HepG2 (cell line): Measurements from ENCODE around the gene TKFC. TPM values are rescaled to one million over a fixed set of nuclear protein-coding genes. Genes with fewer than 3 reads are reported as not detected.

Experiments used
- AHDC1 ChIP-seq: sonication (generic); formaldehyde crosslinking; IDR thresholded peaks from 2 replicates; pipeline ENCODE4 v1.5.1; 2020; ENCODE audit warnings: mild to moderate bottlenecking, missing genetic modification reagents, borderline replicate concordance
- AHR ChIP-seq: IDR thresholded peaks from 2 replicates; pipeline ENCODE4 v1.6.1; 2018; ENCODE audit warnings: missing genetic modification reagents, missing compliant biosample characterization
- ATRX ChIP-seq: sonication (generic); formaldehyde crosslinking; IDR thresholded peaks from 2 replicates; pipeline ENCODE4 v1.4.0; 2020; ENCODE audit warnings: missing genetic modification reagents, borderline replicate concordance
- HNF1A ChIP-seq, 2 experiments: sonication (generic) in 1 of 2; formaldehyde crosslinking in 1 of 2; IDR thresholded peaks; 2 replicates each; pipeline versions ENCODE4 v1.4.0 to v1.6.1; 2016 to 2020; ENCODE audit warnings: borderline replicate concordance in 1 of 2, low read depth in 1 of 2, mild to moderate bottlenecking in 1 of 2, missing genetic modification reagents in 1 of 2
- IKZF1 ChIP-seq: fragments of 450-650 bp; IDR thresholded peaks from 2 replicates; pipeline ENCODE4 v1.7.1; 2016
- JUN ChIP-seq: sonication (generic); formaldehyde crosslinking; IDR thresholded peaks from 2 replicates; pipeline ENCODE4 v1.4.0; 2020; ENCODE audit warnings: mild to moderate bottlenecking, missing genetic modification reagents
- MXI1 ChIP-seq: IDR thresholded peaks from 3 replicates; pipeline ENCODE4 v1.6.1; 2012; ENCODE audit warnings: low read depth, low read length, inconsistent platforms, borderline replicate concordance
- RORA ChIP-seq: sonication (generic); formaldehyde crosslinking; IDR thresholded peaks from 2 replicates; pipeline ENCODE4 v1.5.0; 2020; ENCODE audit warnings: mild to moderate bottlenecking, missing genetic modification reagents, moderate library complexity
- SMAD9 ChIP-seq: sonication (generic); formaldehyde crosslinking; IDR thresholded peaks from 2 replicates; pipeline ENCODE4 v1.5.1; 2020; ENCODE audit warnings: mild to moderate bottlenecking, missing genetic modification reagents
- SNAPC5 ChIP-seq: sonication (generic); formaldehyde crosslinking; IDR thresholded peaks from 2 replicates; pipeline ENCODE4 v1.8.1; 2023; ENCODE audit warnings: mild to moderate bottlenecking, missing genetic modification reagents, borderline replicate concordance
- SP2 ChIP-seq: sonication (generic); formaldehyde crosslinking; IDR thresholded peaks from 2 replicates; pipeline ENCODE4 v1.5.1; 2020; ENCODE audit warnings: mild to moderate bottlenecking, missing genetic modification reagents
- THAP7 ChIP-seq: sonication (generic); formaldehyde crosslinking; IDR thresholded peaks from 2 replicates; pipeline ENCODE4 v1.8.1; 2023; ENCODE audit warnings: mild to moderate bottlenecking, missing genetic modification reagents
- ZNF143 ChIP-seq: sonication (generic); formaldehyde crosslinking; IDR thresholded peaks from 2 replicates; pipeline ENCODE4 v1.4.0; 2020; ENCODE audit warnings: missing genetic modification reagents
- ZNF235 ChIP-seq: sonication (generic); formaldehyde crosslinking; IDR thresholded peaks from 2 replicates; pipeline ENCODE4 v1.8.1; 2023; ENCODE audit warnings: mild to moderate bottlenecking, missing genetic modification reagents, borderline replicate concordance
- ZNF543 ChIP-seq: sonication (generic); formaldehyde crosslinking; IDR thresholded peaks from 2 replicates; pipeline ENCODE4 v1.4.0; 2020; ENCODE audit warnings: mild to moderate bottlenecking, missing genetic modification reagents
- ZNF784 ChIP-seq: sonication (generic); formaldehyde crosslinking; IDR thresholded peaks from 2 replicates; pipeline ENCODE4 v1.5.1; 2020; ENCODE audit warnings: missing genetic modification reagents, mild to moderate bottlenecking, borderline replicate concordance
- polyA plus RNA-seq, 8 experiments: library from polyadenylated mRNA; depleted of rRNA in 3 of 8; stranded (reverse) in 7 of 8; unstranded in 1 of 8; fragments of >200 nt; fragmentation: Illumina TruSeq in 4 of 8; extraction: Trizol in 4 of 8; gene quantifications; 2 replicates each; pipeline versions ENCODE4 v1.2.1 to v1.2.3, GENCODE V29; 2011 to 2016; ENCODE audit warnings: low read depth in 4 of 8, missing spikeins in 1 of 8, mixed read lengths in 1 of 8; ENCODE audit not compliant: insufficient read depth in 1 of 8
- total RNA-seq, 5 experiments: library from RNA; depleted of rRNA; stranded (reverse); fragments of >200 nt; fragmentation: Illumina TruSeq; extraction: Trizol; gene quantifications; 2 replicates each; pipeline ENCODE4 v1.2.3, GENCODE V29; 2016; ENCODE audit warnings: low read depth in 1 of 5

TKFC gene
- total and polyA plus RNA-seq, 2 of the 13 experiments (the other 11 are each of a cell fraction or from before 2014, with no cell fraction given) = 147 to 197 TPM

- TF ChIP-seq THAP7 = no peak
- TF ChIP-seq SNAPC5 (CRISPR knock-in tag) = no peak
- TF ChIP-seq SMAD9 (CRISPR knock-in tag) = no peak
- TF ChIP-seq ATRX (CRISPR knock-in tag) = no peak
- no peak for TF ChIP-seq IKZF1
- no peak for TF ChIP-seq ZNF235
- TF ChIP-seq HNF1A (IDR thresholded peaks at IDR 0.05; ENCODE audit: low read depth) = no peak
- TF ChIP-seq HNF1A (CRISPR knock-in tag; IDR thresholded peaks at IDR 0.05; ENCODE audit: borderline replicate concordance) = no peak
- no peak for TF ChIP-seq ZNF784 (CRISPR knock-in tag)
- TF ChIP-seq AHDC1 (CRISPR knock-in tag) = no peak
- 0 out of 2 replicates have a peak, but pooled peaks have one; percentile 26 for TF ChIP-seq AHR (CRISPR knock-in tag)
- TF ChIP-seq MXI1 = no peak
- no peak; the same call in 1 of the 2 replicates for TF ChIP-seq RORA (CRISPR knock-in tag)
- no peak; the same call in 1 of the 2 replicates for TF ChIP-seq ZNF143 (CRISPR knock-in tag)
- TF ChIP-seq JUN (CRISPR knock-in tag) = no peak
- TF ChIP-seq ZNF543 (CRISPR knock-in tag) = peak; percentile 58; the same call in 1 of the 2 replicates
- no peak for TF ChIP-seq SP2 (CRISPR knock-in tag)
Observed at GRCh38 chr11:61334434-61335354, 1.7 kb downstream of the TKFC start (continued).
